GM18867 (cell line): ENCODE measurements around the gene MAP4K2.

Source experiments
- ATAC-seq: cut with Tn5 transposase; IDR thresholded peaks from one replicate; pipeline ENCODE4 v1.9.1; 2021; ENCODE audit warnings: mild to moderate bottlenecking, moderate library complexity; ENCODE audit not compliant: unreplicated experiment

MAP4K2 gene

DNA sequence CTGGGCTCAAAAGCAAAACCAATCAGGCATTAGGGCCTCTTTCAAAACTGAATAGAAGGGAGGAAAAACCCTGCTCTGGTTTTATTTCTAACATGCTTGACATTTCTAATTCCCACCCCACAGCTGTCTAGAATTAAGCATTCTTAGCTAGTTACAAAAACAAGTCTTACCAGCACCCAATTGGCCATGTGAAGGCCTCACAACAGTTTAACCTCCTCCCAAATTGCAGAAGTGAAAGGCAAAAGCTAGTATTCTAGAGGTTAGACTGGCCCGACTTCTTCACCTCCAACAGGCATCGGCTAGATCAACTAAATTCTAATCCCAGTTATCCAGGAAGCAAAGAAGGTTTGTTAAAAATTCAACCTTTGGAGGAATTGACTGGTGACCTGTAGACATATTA is 31.2 kb downstream of the MAP4K2 start:
- peak; percentile 47 for ATAC-seq

DNA sequence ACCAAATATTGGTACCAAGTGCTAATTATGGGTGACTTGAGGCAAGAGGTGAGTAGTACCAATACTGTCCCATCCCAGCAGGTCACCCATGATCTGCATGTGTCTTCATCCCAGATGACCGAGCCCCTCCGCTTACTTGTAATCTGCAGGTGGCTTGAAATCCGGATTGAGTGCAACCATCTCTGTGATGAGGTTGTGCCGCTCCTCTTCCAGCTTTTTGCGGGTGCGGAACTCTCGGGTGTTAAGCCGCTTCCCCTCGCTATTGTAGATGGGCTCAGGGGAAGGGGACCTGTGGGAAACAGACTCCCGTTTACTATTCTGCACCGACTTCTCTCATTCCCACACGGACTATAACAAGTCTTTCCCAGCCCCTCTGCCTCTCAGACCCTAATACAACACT is 32.9 kb downstream of the MAP4K2 start:
- ATAC-seq, result no peak

DNA sequence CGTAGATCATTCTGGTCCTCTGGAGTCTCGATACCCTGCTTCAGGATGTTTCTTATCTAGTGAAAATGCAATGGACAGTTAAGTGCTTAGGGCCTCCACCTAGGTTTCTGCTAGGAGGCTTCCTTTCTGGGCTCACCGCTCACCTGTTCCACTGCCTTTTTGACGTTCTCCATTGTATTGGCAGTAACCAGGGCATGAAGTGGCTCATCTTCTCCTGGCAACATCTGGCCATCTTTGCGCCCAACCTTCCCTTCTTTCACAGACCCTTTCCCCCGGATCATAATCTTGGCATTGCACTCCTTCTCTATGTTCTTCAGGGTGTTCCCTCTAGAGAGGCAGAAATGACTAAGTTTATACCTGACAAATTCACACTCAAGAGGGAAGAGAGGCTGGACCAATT is 33.7 kb downstream of the MAP4K2 start:
- no peak for ATAC-seq

GRCh38 chr11:64768300-64768694 is 34.7 kb downstream of the MAP4K2 start:
- no peak for ATAC-seq

DNA sequence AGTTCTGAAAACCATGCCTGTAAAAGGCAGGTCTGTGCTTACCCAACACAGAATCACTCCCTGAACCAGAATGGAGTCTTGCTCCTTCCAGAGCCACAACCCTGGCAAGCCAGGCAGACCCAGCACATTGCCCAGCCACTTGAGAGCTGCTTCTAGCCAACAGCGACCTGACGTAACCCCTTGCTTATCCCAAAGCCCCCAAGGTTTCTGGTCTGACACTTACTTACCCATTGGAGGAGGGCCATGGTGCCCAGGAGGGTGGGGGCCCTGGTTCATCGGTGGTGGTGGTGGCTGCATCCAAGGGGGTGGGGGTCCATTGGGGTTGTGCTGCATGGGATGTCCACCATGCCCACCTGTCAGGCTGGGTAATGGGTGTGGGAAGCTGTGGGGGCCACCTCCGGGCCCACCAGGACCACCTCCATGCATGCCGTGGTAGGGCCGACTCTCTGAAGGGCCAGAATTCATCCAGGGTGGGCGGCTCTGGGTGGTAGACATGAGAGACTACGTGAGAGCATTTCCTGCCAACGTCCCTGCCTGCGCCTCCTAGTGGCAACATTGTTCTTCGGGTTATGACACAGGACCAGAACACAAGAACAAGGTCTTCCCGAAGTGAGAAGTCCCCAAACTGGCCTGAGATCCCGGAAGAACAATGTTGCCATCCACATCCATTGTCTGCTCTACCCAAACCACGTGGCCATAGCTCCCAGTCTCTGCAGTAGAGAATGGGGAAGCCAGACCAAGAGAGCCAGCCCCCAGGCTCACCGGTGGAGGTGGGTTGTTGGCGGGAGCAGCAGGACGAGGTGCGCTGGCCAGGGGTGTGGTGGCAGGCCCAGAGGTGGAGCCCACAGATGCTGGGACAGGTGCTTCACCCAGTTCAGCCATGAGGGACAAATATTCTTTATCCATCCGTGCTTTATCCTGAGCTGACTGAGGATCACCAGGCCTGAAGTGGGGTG is 35.4 kb downstream of the MAP4K2 start:
- no peak for ATAC-seq

GRCh38 chr11:64766881-64767280 is 36.1 kb downstream of the MAP4K2 start:
- ATAC-seq, result no peak

- no peak for ATAC-seq
Observed at GRCh38 chr11:64765851-64766665, 37.0 kb downstream of the MAP4K2 start.

- no peak for ATAC-seq
Observed at GRCh38 chr11:64765291-64765850, 37.6 kb downstream of the MAP4K2 start.

GRCh38 chr11:64764753-64765152 is 38.3 kb downstream of the MAP4K2 start:
- no peak for ATAC-seq

DNA sequence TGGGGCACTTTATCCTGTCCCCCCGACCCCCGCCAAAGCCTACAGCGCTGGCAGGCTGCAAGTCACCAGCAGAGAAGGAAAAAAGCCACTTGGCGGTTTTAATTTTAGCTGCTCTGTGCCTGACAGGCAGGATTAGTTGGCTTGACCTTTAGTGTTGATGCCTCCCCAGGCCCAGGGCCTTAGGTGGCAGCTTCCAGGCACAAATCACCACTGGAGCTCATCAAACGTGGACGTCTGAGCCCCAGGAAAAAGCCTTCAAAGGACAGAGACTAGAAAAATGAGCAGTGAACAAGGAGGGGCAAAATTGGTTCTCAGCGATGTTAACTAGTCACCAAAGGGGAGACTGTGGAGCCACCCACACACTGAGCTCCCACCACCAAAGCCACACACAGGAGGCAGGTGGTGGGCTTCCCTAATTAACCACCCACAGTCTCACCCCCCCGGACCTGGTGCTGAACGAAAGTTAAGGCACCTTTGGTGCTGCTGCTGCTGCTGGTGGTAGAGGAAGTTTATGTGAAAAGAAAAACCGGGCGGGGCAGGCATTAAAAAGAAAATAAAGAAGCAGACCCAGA is 38.9 kb downstream of the MAP4K2 start:
- no peak for ATAC-seq

GRCh38 chr11:64763526-64764039 is 39.4 kb downstream of the MAP4K2 start:
- ATAC-seq, result no peak

- ATAC-seq, result no peak
Observed at GRCh38 chr11:64762674-64763525, 40.1 kb downstream of the MAP4K2 start.

- ATAC-seq, result no peak
Observed at GRCh38 chr11:64762277-64762673, 40.7 kb downstream of the MAP4K2 start.

DNA sequence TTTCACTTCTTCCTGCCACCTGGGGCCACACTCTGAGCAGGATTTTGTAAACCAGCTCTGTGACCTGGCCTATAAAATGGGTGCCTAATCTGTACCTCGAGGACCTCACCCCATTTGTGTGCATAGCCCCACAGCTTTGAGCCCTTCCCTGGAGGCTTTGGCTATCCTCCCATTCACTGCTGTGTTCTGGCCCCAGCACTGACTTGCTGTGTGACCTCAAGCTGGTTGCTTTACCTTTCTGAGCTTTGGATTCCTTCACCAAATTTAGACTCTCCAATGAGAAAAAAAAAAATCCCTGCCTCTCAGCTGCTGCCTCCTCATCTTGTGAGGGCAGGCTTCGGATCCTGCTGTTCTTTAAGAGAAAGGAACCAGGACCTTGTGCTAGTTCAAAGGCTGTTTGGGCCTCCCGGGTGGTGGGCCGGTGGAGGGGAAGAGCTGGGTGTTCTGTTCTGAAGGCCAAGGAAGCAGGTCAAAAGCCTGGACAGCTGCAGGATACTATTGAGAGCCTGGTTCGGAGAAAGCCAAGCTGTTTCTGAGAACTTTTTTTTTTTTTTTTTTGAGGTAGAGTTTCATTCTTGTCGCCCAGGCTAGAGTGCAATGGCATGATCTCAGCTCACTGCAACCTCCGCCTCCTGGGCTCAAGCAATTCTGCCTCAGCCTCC is 42.1 kb downstream of the MAP4K2 start:
- ATAC-seq, result no peak

DNA sequence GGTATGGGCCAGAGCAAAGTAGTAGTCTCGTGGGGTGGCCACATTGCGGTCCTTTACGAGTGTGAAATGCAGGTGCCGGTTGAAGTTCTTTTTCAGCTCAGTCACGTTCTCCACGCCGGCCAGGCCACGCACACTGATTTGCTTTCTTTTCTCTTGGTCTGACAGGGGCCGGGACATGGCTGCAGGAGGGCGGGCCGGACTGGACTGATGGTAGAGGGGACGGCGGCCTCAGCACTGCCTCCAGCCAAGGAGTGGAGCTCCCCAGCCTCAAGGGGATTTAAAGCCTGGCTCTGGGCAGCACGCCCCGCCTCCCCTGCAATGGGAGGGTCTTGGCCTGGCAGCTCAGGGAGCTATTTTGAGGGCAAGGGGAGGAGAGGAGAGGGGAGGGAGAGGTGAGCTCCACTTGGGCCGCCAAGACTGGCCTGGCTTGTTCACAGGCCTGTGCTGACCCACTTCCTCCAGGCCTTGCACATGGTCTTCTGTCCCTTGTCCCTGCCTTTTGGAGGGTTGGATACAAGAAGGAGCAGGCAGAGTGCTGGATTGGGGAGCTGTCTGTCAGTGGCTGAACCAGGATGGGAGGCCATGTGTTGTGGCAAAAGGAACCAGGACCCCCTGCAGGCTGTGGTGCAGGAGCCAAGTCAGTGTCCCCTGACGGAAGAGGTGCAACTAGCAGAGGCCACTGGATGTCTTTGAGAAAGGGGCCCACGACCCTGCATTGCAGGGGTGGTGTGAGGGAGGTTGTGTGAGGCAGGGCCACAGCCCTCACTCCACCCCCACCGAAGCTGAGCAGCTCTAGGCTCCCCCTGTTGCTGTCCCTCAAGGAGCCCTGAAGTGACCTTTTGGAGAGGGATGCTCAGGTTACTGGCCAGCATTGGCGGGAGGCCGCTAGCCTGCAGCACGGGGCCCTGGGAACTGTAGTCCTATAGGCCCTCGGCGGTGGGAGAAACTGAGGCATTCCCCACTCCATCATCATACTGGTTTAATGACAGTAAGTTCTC is 43.0 kb downstream of the MAP4K2 start, which contains the start of gene PYGM:
Gene PYGM (minus strand): TSS at position 253 of the 998 bp plus-strand sequence. CDS start 76 bp downstream, at position 177.
- ATAC-seq, result no peak

DNA sequence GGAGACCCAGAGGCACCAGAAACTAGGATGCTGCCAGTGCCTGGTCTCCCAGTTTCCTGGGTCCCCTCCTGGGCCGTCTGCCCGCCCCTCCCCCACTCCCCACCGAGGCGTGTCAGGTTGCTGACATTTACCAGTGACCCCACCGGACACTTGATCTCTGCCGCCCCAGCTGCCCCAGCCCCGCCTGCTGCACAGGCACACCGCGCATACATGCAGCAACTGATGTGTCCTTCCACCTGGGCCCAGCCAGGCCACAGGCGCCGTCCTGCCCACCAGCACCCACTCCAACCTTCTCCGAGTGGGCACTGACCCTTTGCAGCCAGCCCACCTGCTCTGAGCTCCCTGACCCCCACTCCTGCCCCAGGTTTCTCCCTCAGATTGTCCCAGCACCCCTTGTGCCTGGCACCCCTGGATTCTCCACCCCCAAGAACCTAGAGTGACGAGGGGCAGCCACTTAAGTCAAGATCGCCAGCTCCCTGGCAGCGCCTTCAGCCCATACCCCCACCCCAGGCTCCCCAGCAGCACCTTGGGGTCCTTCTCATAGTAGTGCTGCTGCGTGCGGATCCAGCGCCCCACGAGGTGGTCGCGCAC is 43.8 kb downstream of the MAP4K2 start:
- no peak for ATAC-seq

GRCh38 chr11:64758330-64759079 is 44.5 kb downstream of the MAP4K2 start:
- ATAC-seq, result no peak
